ENCODE results near the gene C16orf54.

DNA sequence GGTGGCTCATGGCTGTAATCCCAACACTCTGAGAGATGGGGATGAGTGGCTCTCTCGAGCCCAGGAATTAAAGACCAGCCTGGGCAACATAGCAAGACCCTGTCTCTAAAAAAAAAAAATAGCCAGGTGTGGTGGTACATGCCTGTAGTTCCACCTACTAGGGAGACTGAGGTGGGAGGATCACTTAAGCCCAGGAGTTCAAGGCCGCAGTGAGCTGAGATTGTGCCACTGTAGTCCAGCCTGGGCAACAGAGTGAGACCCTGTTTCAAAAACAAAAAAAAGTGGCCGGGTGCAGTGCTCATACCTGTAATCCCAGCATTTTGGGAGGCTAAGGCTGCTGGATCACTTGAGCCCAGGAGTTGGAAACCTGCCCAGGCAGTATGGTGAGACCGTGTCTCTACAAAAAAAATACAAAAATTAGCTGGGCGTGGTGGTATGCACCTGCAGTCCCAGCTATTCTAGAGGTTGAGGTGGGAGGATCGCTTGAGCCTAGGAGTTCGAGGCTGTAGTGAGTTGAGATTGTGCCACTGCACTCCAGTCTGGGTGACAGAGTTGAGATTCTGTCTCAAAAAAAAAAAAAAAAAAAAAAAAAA lies 3.0 kb downstream of the C16orf54 start:
- TF ChIP-seq, protein P1, sequence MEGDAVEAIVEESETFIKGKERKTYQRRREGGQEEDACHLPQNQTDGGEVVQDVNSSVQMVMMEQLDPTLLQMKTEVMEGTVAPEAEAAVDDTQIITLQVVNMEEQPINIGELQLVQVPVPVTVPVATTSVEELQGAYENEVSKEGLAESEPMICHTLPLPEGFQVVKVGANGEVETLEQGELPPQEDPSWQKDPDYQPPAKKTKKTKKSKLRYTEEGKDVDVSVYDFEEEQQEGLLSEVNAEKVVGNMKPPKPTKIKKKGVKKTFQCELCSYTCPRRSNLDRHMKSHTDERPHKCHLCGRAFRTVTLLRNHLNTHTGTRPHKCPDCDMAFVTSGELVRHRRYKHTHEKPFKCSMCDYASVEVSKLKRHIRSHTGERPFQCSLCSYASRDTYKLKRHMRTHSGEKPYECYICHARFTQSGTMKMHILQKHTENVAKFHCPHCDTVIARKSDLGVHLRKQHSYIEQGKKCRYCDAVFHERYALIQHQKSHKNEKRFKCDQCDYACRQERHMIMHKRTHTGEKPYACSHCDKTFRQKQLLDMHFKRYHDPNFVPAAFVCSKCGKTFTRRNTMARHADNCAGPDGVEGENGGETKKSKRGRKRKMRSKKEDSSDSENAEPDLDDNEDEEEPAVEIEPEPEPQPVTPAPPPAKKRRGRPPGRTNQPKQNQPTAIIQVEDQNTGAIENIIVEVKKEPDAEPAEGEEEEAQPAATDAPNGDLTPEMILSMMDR (IDR thresholded peaks at IDR 0.05): no peak
- no peak for TF ChIP-seq POLR2AphosphoS5 (IDR thresholded peaks at IDR 0.05)
